GM18870 (cell line): Measurements from ENCODE around the gene FLAD1.
"Not testable (repeated sequence)": the region's sequence is repeated elsewhere in the genome, so short reads cannot be mapped to it uniquely, and the experiment has no call there.

Source experiments
- ATAC-seq: cut with Tn5 transposase; IDR thresholded peaks from one replicate; pipeline ENCODE4 v1.9.1; 2021; ENCODE audit warnings: moderate library complexity; ENCODE audit not compliant: unreplicated experiment

The FLAD1 gene

DNA sequence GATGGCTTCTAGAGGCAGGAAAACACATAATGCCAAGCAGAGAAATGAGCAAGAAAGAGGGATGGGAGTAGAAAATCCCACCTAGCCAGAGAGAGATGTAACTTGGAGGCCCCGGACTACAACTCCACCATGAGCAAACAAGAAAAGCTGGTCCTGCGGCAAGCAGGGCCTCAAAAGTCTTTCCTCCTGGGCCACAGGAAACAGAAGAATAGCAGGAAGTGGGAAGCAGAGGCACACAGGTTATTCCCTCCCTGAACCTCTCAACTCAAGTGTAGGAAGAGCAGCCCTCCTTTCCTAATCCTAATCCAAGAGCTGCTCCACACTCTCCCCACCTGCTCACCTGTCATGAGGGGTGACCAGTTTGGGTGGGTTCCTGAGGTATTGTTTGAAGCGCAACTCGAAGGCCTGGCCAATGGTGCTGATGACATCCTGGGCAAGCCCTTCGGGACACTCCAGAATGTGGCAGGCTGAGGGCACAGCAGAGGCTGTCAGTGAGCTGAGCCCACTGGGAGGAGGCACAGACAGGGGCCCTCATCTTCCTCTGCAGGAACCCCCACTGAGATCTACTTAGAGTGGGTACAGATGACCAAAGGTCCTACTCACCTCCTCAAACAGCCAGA, 15.7 kb upstream of the FLAD1 start:
- ATAC-seq = no peak

DNA sequence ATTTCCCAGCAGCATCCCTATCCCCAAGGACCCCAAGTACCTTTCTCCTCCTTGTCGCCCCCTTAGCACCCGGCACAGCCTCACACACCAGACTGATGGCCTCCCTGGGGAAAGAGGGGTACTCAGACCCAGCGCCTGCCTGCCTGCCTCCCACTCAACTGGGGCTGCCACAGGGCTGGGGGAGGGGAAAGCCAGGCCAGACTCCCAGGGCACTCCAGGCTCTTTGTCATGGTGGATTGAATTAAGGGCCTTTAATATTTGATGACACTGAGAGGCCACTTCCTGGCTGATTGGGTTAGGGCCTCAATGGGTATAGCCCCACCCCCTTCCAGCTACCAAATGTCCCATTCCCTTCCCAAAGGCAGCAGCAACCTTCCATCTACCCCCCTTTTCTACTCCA, 14.4 kb upstream of the FLAD1 start:
- no peak for ATAC-seq

DNA sequence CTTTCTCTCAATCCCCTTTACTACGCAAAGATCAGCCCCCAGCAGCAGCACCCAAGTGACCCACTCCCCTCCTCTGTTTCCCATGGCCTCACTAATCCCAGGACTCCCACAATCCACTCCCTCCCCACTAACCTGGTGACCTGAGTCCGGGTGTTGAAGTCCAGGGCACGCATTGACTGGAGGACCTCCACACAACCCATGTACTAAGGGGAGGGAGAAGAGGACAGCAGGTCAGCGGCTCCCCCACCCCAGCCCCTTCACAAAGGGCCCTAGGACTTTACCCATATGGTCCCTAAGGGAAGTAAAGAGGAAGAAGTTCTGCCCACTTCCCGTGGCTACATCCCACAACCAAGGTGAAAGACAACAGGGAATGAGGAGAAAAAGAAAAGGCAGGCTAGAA, 13.9 kb upstream of the FLAD1 start:
- ATAC-seq = no peak

DNA sequence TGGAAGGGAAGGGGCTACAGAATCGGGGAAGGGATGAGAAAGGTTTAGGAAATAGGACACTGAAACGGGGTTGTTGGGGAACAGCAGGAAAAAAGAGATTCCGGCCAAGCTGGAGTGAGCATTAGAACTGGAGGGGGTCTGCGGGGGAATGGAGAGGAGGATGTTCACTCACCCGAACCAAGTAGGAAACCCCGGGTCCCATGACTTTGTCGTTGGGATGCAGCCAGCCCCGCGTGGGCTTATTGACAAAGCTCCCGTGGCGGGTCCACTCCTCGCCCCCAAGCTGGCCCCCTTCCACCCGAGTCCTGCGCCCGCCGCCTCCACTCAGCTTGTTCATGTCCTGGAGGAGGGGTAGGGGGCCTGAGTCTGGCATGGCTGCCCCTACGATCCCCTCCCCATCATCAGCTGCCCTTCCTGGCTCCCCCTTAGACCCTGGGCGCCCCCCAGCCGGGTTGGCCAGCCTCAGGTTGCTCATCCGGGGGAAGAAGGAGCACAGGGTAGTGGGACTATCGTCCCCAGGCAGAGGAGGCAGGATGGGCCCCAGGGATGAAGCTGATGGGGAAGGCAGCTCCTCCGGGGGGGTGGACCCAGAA, 13.2 kb upstream of the FLAD1 start:
- ATAC-seq = no peak

DNA sequence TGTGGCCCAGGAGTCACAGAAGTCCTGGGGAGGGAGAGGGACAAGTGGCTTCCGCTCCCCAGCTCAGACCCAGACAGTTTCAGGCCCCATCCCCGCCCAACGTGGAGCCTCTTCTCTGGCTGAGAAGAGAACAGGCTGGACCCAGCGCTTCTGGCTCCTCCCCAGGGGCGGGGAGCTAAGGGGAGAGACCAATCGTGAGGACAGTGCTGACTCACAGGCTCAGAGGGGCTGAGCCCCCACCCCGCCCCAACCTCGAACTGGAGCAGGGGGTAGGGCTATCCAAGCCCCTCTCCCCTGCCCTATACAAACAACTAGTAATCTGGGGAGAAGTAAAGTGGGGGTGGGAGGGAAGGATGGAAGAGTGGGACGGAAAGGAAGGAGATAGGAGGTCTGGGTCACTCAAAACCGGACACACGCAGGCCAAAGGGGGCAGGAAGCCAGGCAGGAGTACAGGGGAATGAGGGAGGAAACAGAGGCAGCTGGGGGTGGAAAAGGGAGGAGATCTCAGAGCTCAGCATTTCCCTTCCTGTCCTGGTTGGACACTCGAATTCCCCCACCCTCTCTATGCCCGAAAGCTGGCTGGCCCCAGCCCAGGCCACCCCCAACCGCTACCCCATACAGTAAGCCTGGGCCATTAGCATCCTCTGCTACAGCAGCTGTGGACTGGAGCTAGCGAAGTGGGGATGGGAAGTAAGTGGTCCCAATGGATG, 12.4 kb upstream of the FLAD1 start, which contains the start of gene SHC1:
TSS of gene SHC1 (minus strand) at position 117 of the 710 bp plus-strand sequence. CDS start 221 bp downstream, outside the sequence.
- ATAC-seq = no peak

DNA sequence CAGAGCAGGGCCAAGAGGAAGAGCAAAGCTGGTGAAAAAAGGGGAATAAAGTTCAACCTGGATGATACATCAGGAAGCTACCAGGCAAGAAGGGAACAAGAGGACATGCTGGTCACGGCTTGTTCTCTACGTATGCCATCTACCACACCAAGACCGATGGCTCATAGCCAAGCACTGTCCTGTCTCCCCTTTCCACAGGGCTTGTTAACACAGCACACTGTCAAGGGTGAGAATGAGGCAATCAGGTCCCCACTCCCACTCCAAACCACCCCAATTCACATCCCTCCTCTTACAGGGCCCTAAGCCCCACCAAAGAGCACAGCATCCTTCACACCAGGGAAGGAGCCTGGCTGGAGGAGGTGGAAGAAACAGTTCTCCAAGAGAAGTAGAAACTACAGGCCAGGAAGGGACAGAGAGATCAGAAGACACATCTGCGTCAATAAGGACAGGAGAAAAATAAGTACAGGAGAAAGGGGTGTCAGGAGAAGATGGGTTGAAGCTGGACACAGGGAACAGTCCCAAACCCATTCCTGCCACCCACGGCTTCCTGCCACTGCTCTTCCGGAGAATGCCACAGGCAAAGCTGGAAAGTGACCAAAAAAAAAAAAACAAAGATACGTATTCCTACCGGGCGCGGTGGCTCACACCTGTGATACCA, 11.7 kb upstream of the FLAD1 start:
- no peak for ATAC-seq

DNA sequence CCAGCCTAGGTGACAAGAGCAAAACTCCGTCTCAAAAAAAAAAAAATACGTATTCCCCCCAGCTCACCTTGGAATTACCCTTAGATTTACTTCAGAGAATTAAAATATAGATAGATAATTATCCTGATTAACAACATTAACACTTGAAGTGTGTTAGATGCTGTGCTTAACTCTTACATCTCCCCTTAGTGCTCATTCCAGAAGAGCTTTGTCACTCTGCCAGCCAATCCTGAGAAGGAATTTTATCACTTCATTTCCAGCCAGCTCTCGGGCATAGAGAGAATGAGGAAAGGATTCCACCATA, 11.0 kb upstream of the FLAD1 start:
- ATAC-seq = no peak

DNA sequence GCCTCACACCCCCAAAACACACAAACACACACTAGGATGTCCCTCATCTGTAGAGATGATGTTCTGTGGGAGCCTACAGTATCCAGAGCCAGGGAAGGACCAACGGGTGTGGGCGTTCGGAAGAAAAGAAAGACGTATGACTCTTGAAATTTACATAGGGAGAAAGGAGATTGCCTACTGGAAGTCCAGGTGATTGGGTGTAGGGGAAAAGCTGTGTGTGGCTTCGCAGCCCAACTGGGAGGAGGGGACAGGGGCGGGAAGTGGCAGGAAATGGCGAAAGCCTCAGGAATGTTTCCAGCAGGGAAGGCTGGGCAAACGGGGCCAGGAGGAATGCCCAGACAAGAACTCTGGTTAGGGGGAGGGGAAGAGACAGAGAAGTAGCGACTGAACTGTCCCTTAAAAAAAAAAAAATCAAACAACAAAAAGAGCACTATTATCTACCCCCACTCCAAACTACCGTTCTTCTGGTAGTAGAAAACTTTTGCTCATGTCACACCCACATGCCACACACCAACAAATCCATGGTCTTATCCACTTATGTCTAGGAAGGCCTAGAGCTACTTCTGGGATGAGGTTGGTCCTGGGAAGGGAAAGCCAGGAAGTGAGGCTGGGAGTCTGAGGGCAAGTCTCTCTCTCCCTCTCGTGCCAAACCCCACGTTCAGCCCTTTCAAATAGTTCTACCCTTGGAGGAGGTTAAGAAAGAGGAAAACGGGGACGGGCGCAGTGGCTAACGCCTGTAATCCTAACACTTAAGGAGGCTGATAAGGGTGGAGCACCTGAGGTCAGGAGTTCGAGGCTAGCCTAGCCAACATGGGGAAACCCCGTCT, 10.4 kb upstream of the FLAD1 start:
- ATAC-seq = no peak

DNA sequence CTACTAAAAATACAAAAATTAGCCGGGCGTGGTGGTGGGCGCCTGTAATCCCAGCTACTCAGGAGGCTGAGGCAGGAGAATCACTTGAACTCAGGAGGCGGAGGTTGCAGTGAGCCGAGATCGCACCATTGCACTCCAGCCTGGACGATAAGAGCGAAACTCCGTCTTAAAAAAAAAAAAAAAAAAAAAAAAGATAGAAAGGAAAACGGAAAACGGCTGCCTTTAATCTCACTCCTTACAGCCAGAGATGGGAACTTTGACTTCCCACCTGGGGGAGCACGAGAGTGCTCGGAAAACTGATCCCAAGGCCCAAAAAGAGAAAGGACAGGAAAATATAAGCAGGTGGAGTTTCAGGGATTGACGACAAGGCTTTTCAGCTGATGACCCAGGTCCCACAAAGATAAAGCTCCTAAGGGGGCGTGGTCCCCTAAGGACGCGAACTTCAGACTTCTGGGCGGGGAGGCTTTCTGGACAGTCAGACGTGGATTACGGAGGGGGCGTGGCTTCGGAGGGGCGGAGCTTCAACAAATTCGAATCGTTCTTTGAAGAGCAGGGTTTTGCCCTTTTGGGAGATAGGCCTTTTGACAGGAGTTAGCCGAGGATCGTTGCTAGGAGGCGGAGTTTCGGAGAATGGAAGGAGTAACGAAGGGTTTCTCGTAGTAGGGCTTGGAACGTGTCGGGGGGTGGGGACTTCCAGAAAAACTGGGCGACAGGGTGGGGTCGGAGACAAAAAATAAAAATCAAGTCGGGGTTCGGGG, 9.6 kb upstream of the FLAD1 start:
- no peak for ATAC-seq

DNA sequence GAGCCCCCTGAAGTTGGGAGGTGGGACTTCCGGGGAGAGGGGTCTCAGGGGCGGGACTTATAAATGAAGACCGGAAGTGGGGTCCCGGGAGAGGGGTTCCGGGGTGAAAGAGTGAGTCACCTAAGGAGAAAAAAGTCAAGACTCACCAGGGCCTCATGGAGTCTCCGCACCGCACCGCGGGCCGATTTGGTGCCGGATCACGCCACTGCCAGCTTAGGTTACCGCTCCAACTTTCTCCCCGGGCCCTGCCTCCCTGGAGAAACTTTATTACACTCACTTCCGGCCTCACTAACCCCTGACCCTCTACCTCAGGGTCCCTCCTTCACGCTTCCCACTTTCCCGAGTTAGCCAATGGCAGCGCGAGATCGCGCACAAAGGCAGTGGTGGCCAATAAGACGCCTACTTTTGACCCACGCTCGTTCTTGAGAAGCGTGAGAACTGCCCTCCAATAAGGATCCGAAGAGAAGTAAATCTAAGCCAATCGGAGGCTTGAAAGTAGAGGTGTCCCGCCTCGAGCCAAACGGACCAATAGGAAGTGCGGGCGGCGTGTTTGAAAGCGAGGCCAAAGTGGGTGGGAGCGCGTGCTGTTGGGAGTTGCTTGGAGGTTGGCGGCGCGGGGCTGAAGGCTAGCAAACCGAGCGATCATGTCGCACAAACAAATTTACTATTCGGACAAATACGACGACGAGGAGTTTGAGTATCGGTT, 8.9 kb upstream of the FLAD1 start, which contains the start of gene CKS1B:
TSS of gene CKS1B (plus strand) at position 580 of the 706 bp plus-strand sequence. CDS start at position 645, 65 bp downstream.
- ATAC-seq = peak; percentile 76

DNA sequence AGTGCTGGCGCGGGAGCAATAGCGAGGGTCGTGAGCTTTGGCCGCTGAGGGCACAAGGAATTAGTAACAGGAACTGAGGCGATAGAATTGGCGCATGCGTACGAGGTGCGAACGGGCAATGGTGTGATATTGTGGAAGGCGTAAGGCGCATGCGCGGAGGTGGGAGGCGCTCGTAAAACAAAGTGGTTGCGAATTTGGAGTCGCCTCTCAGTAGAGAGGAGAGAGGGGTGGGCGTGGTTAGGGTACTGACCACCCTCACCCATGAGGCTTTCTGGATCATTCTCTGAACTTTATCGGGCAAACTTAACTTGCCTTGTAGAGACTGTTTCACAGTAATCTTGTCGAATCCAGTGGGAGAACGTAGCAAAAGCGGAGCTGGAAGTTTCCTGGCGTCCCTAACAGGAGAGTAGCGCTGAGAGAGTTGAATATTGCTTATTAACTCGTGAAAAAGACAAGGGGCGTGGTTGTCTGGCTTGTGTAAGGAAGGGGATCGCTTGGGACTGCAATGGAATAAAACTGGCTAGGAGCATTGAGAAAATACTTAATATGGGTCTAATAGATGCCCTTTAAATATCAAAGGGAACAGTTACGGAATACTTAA, 8.2 kb upstream of the FLAD1 start:
- peak; percentile 47 for ATAC-seq

DNA sequence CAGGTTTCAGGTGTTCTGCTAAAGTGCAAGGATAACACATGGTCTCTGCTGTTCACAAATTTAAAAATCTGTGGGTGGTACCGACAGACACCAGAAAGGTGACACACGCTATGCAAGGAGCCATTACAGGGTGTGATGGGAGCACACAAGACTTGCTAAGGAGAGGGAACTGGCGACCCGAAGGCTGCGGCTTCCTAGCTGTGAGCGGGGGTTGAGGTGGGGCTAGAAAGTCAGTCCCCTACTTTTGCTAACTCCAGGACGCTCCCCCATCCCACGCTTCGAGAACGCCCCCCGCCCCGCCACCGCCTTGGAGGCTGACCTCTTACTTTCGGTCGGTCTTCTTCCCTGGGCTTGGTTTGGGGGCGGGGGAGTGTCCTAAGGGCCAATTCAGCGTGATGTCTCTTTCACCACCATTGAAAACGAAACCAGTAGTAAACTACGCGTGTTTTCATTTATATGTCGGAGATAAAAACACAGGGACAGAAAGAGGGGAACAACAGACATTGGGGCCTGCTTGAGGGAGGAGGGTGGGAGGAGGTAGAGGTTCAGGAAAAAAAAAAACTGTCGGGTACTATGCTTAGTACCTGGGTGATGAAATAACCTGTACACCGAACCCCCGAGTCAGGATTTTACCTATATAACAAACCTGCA, 7.6 kb upstream of the FLAD1 start:
- ATAC-seq = no peak

DNA sequence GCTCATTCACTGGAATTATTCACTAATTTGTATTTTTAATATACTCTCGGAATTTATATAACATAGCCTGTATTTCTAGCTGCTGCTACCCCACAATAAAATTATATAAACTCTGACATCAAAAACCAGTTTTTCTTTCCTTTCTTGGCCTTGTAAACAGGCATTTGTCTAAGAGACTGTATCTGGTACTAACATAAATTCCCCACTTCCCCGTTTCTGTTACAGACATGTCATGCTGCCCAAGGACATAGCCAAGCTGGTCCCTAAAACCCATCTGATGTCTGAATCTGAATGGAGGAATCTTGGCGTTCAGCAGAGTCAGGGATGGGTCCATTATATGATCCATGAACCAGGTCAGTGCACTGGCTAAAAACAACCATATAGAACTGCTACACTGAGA, 5.4 kb upstream of the FLAD1 start:
- ATAC-seq = not testable (repeated sequence)

DNA sequence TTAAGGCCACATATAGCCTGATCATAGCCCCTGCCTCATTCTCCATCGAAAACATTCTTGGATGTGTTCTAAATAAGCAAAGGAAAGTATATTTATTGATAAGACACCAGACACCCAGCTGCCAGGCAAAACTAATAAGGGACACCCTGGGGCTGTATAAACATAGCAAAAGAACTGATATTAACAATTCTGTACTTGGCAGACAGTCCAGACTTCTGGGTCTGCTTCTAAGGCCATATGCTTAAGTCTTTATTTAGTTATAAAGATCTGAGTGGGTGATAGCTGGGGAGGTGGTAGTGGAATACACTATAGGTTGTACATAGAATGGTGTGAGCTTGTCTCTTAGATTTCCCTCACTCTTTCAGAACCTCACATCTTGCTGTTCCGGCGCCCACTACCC, 4.8 kb upstream of the FLAD1 start:
- ATAC-seq = no peak

DNA sequence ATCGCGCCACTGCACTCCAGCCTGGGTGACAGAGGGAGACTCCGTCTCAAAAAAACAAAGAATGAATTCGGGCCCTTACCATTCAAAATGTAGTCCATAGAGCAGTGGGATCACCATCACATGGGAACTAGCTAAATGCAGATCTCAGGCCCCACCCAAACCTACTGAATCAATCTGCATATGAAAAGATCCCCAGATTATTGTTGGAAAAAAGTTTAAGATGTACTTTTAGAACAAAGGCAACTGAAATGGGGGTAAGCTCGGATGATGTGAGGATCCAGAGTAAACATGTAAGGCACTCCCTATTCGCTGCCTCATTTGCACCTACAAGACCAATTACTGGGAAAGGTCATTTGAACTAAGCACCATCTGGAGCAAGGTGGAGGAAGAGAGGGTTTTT, 803 bp upstream of the FLAD1 start:
- ATAC-seq = no peak

DNA sequence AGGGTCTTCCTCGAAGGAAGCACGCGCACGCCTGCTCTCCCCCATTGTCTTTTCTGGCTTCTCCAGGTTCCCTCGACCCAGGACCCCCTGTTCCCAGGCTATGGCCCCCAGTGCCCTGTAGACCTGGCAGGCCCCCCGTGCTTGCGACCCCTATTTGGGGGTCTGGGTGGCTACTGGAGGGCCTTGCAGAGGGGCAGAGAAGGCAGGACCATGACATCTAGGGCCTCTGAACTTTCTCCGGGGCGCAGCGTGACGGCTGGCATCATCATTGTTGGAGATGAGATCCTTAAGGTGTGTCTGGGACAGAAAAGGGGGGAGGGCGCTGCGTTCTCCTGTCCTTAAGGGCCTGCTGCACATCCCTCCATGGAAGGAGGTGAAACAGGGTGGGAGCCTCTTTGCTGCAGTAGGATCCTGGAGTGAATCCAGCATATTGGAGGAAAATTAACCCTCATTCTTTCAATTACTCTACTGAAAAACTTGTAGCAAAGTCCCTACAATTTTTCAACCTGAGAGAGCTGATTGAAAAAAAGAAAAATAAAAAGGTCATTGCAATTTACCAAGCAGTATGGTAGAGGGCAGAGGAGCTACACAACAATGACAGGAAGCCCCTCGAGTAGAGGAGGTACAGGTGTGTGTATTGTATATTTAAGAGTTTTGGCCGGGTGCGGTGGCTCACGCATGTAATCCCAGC, 777 bp downstream of the FLAD1 start:
- no peak for ATAC-seq

DNA sequence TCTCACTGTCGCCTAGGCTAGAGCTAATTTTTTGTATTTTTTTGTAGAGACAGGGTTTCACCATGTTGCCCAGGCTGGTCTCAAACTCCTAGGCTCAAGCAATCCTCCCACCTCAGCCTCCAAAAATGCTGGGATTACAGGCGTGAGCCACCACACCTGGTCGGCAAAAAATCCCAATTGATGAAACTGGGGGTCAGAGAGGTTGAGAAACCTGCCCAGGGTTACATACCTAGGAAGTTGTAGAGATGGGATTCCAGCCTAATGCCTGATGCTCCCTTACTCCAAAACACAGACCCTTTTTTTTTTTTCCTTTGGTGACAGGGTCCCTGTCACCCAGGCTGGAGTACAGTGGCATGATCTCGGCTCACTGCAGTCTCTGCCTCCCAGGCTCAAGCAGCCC, 3.6 kb downstream of the FLAD1 start:
- ATAC-seq = not testable (repeated sequence)

DNA sequence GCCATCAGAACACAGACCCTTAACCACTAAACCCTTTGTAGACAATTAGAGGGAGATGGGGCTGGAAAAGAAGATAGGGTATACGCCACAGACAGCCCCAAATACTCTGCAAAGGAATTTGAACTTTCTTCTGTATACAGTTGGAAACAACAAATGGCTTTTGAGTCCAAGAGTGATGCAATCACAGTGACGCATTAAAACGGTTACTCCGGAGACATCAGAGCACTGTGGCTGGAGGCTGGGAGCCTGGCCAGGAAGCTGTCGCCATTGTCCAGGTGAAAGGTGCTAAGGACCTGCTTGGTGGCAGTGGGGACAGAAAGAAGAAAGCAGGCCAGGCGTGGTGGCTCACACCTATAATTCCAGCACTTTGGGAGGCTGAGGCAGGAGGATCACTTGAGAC, 4.2 kb downstream of the FLAD1 start:
- no peak for ATAC-seq
